Measurements from ENCODE around the gene LHPP. TPM values are rescaled to one million over a fixed set of nuclear protein-coding genes. Genes with fewer than 3 reads are reported as not detected.

Gene LHPP
- total RNA-seq, 1 donor from 2014 or later: 23.2 TPM

- no peak for ATAC-seq
Observed at GRCh38 chr10:124596962-124597845, 135.6 kb downstream of the LHPP start.

- no peak for ATAC-seq
Observed at GRCh38 chr10:124597846-124598165, 136.2 kb downstream of the LHPP start.

GRCh38 chr10:124598196-124598595, 136.6 kb downstream of the LHPP start:
- ATAC-seq: no peak

DNA sequence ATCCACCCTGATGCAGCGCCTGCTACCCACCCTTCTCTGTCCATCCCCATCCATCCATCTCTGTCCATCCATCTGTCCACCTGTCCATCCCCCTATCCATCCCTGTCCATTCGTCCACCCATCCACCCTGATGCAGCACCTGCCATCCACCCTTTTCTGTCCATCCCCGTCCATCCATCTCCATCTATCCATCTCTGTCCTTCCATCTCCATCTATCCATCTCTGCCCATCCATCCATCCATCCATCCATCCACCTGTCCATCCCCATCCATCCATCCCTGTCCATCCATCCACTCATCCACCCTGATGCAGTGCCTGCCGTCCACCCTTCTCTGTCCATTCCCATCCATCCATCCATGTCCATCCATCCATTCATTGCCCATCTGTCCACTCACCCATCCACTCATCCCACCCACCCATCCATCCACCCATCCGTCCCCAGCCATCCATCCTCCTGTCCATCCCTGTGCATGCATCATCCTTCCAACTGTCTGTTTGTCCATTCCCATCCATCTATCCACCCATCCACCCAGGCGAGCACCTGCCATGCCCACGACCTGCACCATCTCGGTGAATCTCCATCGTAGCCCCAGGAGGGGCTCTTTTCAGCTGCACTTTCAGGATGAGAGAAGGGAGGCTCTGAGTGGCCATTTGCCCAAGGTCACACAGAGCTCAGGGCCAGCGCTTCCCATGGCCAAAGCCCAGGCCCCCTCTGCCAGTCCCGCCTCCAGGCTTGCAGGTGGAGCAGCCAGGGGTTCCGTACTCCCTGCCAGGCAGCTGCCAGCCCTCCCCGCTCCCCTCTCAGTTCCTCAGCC, 137.4 kb downstream of the LHPP start:
- ATAC-seq: no peak

- no peak for ATAC-seq
Observed at GRCh38 chr10:124599588-124600050, 138.0 kb downstream of the LHPP start.

- ATAC-seq: no peak
Observed at GRCh38 chr10:124600051-124600880, 138.6 kb downstream of the LHPP start.

DNA sequence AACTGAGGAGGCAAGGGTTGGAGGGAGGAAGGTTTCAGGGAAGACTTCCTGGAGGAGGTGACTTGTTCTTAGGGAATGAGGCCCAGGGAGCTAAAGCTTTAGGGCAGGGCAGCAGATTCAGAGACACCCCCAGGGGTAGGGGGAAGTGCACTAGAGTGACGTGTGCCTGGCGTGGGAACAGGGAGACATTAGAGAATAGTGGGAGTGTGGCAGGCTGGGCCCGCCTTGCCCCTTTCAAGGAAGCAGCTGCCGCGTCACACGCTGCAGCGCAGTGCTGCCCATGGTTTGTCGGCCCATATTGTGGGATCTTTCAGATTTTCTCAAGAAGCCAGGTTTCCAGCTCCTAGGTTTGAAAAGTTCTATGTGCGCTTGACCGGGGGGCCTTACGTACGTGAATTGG, 139.4 kb downstream of the LHPP start:
- peak; percentile 29 for ATAC-seq

DNA sequence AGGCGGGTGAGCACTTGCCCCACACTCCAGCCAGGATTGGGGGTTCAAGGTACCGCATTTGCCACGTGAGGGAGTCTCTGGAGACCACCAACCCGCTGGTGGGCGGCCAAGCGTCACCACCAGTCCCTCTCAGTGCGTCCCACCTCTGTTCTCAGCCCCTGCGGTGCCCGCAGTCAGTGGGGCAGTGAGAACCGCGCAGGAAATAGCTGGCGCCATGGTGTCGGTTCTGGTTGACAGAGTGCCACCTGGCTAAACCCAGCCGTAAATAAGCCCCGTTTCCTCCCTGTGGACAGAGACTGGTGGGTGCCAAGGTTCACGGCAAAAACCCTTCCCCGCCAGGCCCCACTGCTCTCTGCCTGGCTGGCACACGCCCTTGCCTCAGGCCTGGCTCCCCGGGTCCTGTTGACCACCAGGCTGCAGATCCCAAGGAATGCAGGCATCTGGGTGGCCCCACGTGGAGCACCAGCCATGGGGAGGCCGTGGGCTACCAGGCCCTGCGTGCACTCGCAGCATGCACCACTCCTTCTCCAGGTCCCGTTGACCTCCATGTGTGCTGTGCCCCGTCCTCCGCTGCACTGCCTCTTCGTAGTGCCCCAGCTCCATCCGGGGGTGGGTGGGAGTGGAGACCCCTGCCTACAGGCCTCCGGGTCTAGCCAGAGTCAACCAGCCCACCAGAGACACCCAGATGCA, 140.0 kb downstream of the LHPP start:
- peak; percentile 43 for ATAC-seq

DNA sequence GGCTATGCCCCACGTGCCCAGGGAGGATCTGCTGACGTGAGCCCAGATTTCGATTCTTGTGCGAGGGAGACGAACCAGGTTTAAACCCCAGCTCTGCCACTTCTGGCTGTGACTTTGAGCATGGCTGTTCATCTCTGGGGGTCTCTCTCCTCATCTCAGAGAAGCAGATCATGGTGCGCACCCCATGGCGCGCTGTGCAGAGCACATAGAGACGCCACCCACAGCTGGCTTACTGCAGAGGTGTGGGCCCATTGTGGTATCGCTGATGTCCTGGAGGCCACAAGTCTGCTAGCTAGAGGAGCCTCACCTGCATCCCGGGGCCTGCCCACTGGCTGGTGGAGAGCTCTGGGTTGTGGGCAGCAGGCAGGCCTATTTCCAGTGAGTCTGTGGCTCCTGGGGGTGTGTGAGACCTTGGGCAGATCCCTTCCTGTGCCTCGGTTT, 140.5 kb downstream of the LHPP start:
- ATAC-seq: no peak

GRCh38 chr10:124602646-124603365, 141.2 kb downstream of the LHPP start:
- ATAC-seq: no peak

GRCh38 chr10:124603376-124604213, 142.0 kb downstream of the LHPP start:
- no peak for ATAC-seq

DNA sequence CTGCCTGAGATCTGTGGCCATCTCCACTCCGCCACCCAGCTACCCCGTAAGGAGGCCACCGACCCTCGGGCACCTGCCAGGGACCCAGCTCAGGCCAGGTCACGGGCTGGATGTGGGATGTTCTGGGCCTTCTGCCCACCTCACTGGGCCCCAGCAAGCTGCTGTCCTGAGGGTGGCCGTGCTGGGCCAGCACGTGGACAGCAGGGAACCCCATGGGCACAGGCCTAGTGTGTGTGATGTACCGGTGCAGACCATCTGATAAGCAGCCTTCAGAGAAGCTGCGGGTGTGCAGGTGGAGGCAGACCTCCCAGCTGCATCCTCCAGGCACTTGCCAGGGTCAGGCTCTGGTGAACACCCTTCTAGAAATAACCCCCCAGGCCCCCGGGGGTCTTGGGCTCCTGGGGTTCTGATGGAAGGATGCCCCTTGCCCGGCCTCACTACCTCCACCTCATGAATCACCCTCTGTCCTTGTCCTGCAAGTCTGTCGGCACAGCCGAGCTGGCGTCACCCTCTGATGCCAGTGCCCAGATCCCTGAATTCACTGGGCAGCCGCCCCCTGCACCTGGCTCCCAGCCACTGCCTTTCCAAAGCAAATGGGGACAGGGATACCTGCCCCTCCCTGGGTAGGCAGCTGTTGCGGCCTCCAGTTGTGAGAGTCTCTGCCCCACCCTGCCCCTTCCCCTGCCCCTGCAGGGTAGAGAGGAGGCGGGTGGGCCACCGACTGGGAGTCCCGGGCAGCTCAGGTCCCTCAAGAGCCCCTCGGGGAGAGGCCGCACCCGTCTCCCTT, 142.8 kb downstream of the LHPP start:
- ATAC-seq: no peak

GRCh38 chr10:124605001-124605370, 143.4 kb downstream of the LHPP start:
- no peak for ATAC-seq

- ATAC-seq: no peak
Observed at GRCh38 chr10:124605481-124605855, 143.8 kb downstream of the LHPP start.

- ATAC-seq: no peak
Observed at GRCh38 chr10:124605856-124606812, 144.5 kb downstream of the LHPP start.

- ATAC-seq: no peak
Observed at GRCh38 chr10:124606822-124607221, 145.2 kb downstream of the LHPP start.

GRCh38 chr10:124607693-124608092, 146.1 kb downstream of the LHPP start:
- ATAC-seq: no peak

GRCh38 chr10:124608093-124608721, 146.6 kb downstream of the LHPP start:
- ATAC-seq: no peak
